Measurements from ENCODE around the gene ANAPC7. TPM values are rescaled to one million over a fixed set of nuclear protein-coding genes. Genes with fewer than 3 reads are reported as not detected.
"Not testable (repeated sequence)": the region's sequence is repeated elsewhere in the genome, so short reads cannot be mapped to it uniquely, and the experiment has no call there.

ANAPC7 gene
- total RNA-seq, 1 donor from 2014 or later: 72.0 TPM

GRCh38 chr12:110371408-110372055 lies 32.0 kb downstream of the ANAPC7 start:
- Mint-ChIP-seq H3K27ac (no peak overlapping the region), H3K4me1 (ENCODE audit: low read depth) (no peaks in the 10 kb centered on the region)

GRCh38 chr12:110370732-110371231 lies 32.7 kb downstream of the ANAPC7 start:
- no peaks in the 10 kb centered on the region for H3K9me3 Mint-ChIP-seq
- no peaks in the 10 kb centered on the region for H3K27me3 Mint-ChIP-seq (ENCODE audit: insufficient read depth)
- peaks cover 17% of the 10 kb centered on the region for H3K36me3 Mint-ChIP-seq (ENCODE audit: low read depth)
- H3K27ac Mint-ChIP-seq: no peak overlapping the region
- no peaks in the 10 kb centered on the region for H3K4me1 Mint-ChIP-seq (ENCODE audit: low read depth)
- no peak overlapping the region for H3K4me3 Mint-ChIP-seq
- intact Hi-C loops (cut with micrococcal nuclease): no loop called here
- no peak for DNase-seq (ENCODE audit: low spot score)

More at GRCh38 chr12:110371408-110372055, 32.0 kb downstream of the ANAPC7 start:
- H3K4me3 Mint-ChIP-seq: no peak overlapping the region
- peaks cover 22% of the 10 kb centered on the region for H3K36me3 Mint-ChIP-seq (ENCODE audit: low read depth)
- no peak for DNase-seq (ENCODE audit: low spot score)
- H3K27me3 Mint-ChIP-seq (ENCODE audit: insufficient read depth): no peaks in the 10 kb centered on the region
- H3K9me3 Mint-ChIP-seq: no peaks in the 10 kb centered on the region
- intact Hi-C loops (cut with micrococcal nuclease): no loop called here

- DNase-seq (ENCODE audit: low spot score): no peak
- intact Hi-C loops (cut with micrococcal nuclease): no loop called here
- Mint-ChIP-seq H3K27ac (no peak overlapping the region), H3K4me3 (no peak overlapping the region), H3K27me3 (ENCODE audit: insufficient read depth) (no peaks in the 10 kb centered on the region), H3K4me1 (ENCODE audit: low read depth) (no peaks in the 10 kb centered on the region), H3K36me3 (ENCODE audit: low read depth) (peaks cover 13% of the 10 kb centered on the region), H3K9me3 (no peaks in the 10 kb centered on the region)
Measured at GRCh38 chr12:110369992-110370391, 33.5 kb downstream of the ANAPC7 start.

- Mint-ChIP-seq H3K9me3 (no peaks in the 10 kb centered on the region), H3K4me1 (ENCODE audit: low read depth) (no peaks in the 10 kb centered on the region), H3K36me3 (ENCODE audit: low read depth) (peaks cover 3% of the 10 kb centered on the region), H3K4me3 (no peak overlapping the region), H3K27ac (no peak overlapping the region), H3K27me3 (ENCODE audit: insufficient read depth) (no peaks in the 10 kb centered on the region)
- intact Hi-C loops (cut with micrococcal nuclease): no loop called here
- no peak for DNase-seq (ENCODE audit: low spot score)
Measured at GRCh38 chr12:110367181-110367864, 36.2 kb downstream of the ANAPC7 start.

- Mint-ChIP-seq H3K4me3 (no peak overlapping the region), H3K9me3 (no peaks in the 10 kb centered on the region), H3K4me1 (ENCODE audit: low read depth) (no peaks in the 10 kb centered on the region), H3K36me3 (ENCODE audit: low read depth) (peaks cover 3% of the 10 kb centered on the region), H3K27me3 (ENCODE audit: insufficient read depth) (no peaks in the 10 kb centered on the region), H3K27ac (no peak overlapping the region)
- intact Hi-C loops (cut with micrococcal nuclease): no loop called here
- DNase-seq (ENCODE audit: low spot score): no peak
Measured at GRCh38 chr12:110366321-110367142, 37.0 kb downstream of the ANAPC7 start.

- intact Hi-C loops (cut with micrococcal nuclease): no loop called here
Measured at GRCh38 chr12:110365489-110366320, 37.8 kb downstream of the ANAPC7 start.

GRCh38 chr12:110361216-110361615 lies 42.3 kb downstream of the ANAPC7 start:
- H3K36me3 Mint-ChIP-seq (ENCODE audit: low read depth): no peaks in the 10 kb centered on the region
- H3K27me3 Mint-ChIP-seq (ENCODE audit: insufficient read depth): no peaks in the 10 kb centered on the region
- H3K4me3 Mint-ChIP-seq: no peak overlapping the region
- no peaks in the 10 kb centered on the region for H3K4me1 Mint-ChIP-seq (ENCODE audit: low read depth)
- DNase-seq (ENCODE audit: low spot score): no peak
- intact Hi-C loops (cut with micrococcal nuclease): no loop called here
- H3K27ac Mint-ChIP-seq: no peak overlapping the region
- H3K9me3 Mint-ChIP-seq: no peaks in the 10 kb centered on the region

More at GRCh38 chr12:110365489-110366320, 37.8 kb downstream of the ANAPC7 start:
- no peaks in the 10 kb centered on the region for H3K27me3 Mint-ChIP-seq (ENCODE audit: insufficient read depth)
- peaks cover 3% of the 10 kb centered on the region for H3K36me3 Mint-ChIP-seq (ENCODE audit: low read depth)
- no peak overlapping the region for H3K4me3 Mint-ChIP-seq
- DNase-seq (ENCODE audit: low spot score): no peak
- H3K27ac Mint-ChIP-seq: no peak overlapping the region
- no peaks in the 10 kb centered on the region for H3K9me3 Mint-ChIP-seq
- no peaks in the 10 kb centered on the region for H3K4me1 Mint-ChIP-seq (ENCODE audit: low read depth)

GRCh38 chr12:110358384-110359097 lies 45.0 kb downstream of the ANAPC7 start:
- intact Hi-C loops (cut with micrococcal nuclease): not testable (repeated sequence)

GRCh38 chr12:110355073-110355472 lies 48.4 kb downstream of the ANAPC7 start:
- Mint-ChIP-seq H3K36me3 (ENCODE audit: low read depth) (no peaks in the 10 kb centered on the region), H3K9me3 (no peaks in the 10 kb centered on the region), H3K4me1 (ENCODE audit: low read depth) (peaks cover 29% of the 10 kb centered on the region), H3K4me3 (no peak overlapping the region), H3K27ac (no peak overlapping the region), H3K27me3 (ENCODE audit: insufficient read depth) (no peaks in the 10 kb centered on the region)
- intact Hi-C loops (cut with micrococcal nuclease): loop anchor here (1.0 kb wide), 1 partner anchor 76 kb away; no protein-coding TSS in a partner anchor
- DNase-seq (ENCODE audit: low spot score): no peak

More at GRCh38 chr12:110358384-110359097, 45.0 kb downstream of the ANAPC7 start:
- not testable (repeated sequence) for DNase-seq (ENCODE audit: low spot score); H3K4me3 Mint-ChIP-seq; H3K27ac Mint-ChIP-seq; H3K9me3 Mint-ChIP-seq; H3K27me3 Mint-ChIP-seq (ENCODE audit: insufficient read depth); H3K36me3 Mint-ChIP-seq (ENCODE audit: low read depth)
- H3K4me1 Mint-ChIP-seq (ENCODE audit: low read depth): peaks cover 15% of the 10 kb centered on the region

GRCh38 chr12:110354172-110354780 lies 49.2 kb downstream of the ANAPC7 start:
- H3K27ac Mint-ChIP-seq: no peak overlapping the region
- H3K27me3 Mint-ChIP-seq (ENCODE audit: insufficient read depth): no peaks in the 10 kb centered on the region
- H3K9me3 Mint-ChIP-seq: no peaks in the 10 kb centered on the region
- H3K36me3 Mint-ChIP-seq (ENCODE audit: low read depth): peaks cover 3% of the 10 kb centered on the region
- H3K4me3 Mint-ChIP-seq: no peak overlapping the region
- intact Hi-C loops (cut with micrococcal nuclease): no loop called here
- DNase-seq (ENCODE audit: low spot score): no peak
- peaks cover 37% of the 10 kb centered on the region for H3K4me1 Mint-ChIP-seq (ENCODE audit: low read depth)

- peaks cover 4% of the 10 kb centered on the region for H3K36me3 Mint-ChIP-seq (ENCODE audit: low read depth)
- H3K27ac Mint-ChIP-seq: no peak overlapping the region
- no peaks in the 10 kb centered on the region for H3K27me3 Mint-ChIP-seq (ENCODE audit: insufficient read depth)
- no peak overlapping the region for H3K4me3 Mint-ChIP-seq
- DNase-seq (ENCODE audit: low spot score): no peak
- intact Hi-C loops (cut with micrococcal nuclease): no loop called here
- peaks cover 40% of the 10 kb centered on the region for H3K4me1 Mint-ChIP-seq (ENCODE audit: low read depth)
- no peaks in the 10 kb centered on the region for H3K9me3 Mint-ChIP-seq
Measured at GRCh38 chr12:110353211-110353965, 50.1 kb downstream of the ANAPC7 start.
